ENCODE results near the gene NDUFAF8.

GRCh38 chr17:81199482-81199830 is 39.7 kb upstream of the NDUFAF8 start:
- no peak for TF ChIP-seq CTCF (conservative IDR thresholded peaks at IDR 0.05; ENCODE audit: low read length)
- no peak for TF ChIP-seq EZH2phosphoT487 (IDR thresholded peaks at IDR 0.05; ENCODE audit: borderline replicate concordance, low read depth, low read length)
